Stimulated activated CD4-positive, alpha-beta T cell treated with anti-CD3 and anti-CD28 coated beads, Interleukin-2, amount 100 ng/mL, for 24 hours (primary cell): ENCODE data around the gene ADCK1.
"Not testable (repeated sequence)": the region's sequence is repeated elsewhere in the genome, so short reads cannot be mapped to it uniquely, and the experiment has no call there.

ENCODE experiments used
- DNase-seq, 2 donors: peaks; one replicate each; pipeline ENCODE4 v3.0.0-alpha.2; 2020

ADCK1 gene

DNA sequence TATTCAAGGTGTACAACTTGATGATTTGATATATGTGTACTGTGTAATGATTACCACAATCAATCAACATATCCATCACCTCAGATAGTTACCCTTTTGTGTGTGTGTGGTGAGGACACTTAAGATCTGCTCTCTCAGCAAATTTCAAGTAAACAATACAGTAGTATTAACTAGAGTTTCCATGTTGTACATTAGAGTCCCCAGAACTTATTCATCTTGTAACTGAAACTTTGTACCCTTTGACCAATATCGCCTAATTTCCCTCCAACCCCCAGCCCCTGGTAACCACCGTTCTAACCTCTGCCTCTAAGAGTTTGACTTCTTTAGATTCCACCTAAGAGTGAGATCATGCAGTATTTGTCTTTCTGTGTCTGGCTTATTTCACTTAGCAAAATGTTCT lies 12.1 kb downstream of the ADCK1 start:
- DNase-seq = no peak

DNA sequence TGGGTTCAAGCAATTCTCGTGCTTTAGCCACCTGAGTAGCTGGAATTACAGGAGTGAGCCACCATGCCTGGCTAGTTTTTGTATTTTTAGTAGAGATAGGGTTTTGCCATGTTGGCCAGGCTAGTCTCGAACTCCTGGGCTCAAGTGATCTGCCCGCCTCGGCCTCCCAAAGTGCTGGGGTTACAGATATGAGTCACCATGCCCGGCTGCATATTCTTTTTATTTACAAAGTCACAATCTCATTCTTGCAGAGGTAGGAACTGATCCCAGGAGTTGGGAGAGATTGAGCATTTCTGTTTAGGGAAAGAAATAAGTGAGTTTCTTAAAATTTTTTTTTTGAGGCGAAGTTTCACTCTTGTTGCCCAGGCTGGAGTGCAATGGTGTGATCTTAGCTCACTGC lies 12.8 kb downstream of the ADCK1 start:
- DNase-seq = not testable (repeated sequence)

- DNase-seq = no peak
Measured at GRCh38 chr14:77822307-77822706, 22.4 kb downstream of the ADCK1 start.

DNA sequence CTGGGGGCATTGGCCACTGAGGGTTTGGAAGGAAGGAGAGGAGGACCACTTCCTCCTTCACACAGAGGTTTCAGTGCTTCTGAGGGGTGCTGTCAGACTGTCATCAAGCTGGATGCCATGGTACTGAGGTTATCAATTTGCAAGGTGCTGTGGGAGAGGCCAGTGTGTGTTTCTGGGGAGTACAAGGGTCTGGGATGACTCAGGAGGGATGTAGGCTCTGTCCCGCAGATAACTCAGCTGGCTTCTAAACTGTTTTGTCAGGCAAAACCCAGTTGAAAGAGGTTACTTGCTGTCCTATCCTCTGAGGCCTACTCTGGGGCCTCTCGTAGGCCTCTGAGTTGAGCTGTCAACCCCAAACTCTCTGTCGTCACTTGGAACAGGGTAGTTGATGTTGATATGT lies 22.8 kb downstream of the ADCK1 start:
- no peak for DNase-seq

DNA sequence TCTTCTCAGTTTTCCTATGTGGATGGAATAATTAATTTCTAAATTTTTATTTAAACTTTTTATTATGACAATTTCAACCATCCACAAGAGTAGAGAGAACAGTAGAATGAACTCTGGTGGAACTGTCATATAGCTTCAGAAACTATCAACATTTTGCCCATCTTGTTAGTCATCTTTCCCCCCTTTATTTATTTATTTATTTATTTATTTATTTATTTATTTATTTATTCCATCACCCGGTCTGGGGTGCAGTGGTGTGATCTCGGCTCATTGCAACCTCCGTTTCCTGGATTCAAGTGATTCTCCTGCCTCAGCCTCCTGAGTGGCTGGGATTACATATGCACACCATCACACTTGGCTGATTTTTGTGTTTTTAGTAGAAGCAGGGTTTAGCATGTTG lies 23.5 kb downstream of the ADCK1 start:
- no peak for DNase-seq

DNA sequence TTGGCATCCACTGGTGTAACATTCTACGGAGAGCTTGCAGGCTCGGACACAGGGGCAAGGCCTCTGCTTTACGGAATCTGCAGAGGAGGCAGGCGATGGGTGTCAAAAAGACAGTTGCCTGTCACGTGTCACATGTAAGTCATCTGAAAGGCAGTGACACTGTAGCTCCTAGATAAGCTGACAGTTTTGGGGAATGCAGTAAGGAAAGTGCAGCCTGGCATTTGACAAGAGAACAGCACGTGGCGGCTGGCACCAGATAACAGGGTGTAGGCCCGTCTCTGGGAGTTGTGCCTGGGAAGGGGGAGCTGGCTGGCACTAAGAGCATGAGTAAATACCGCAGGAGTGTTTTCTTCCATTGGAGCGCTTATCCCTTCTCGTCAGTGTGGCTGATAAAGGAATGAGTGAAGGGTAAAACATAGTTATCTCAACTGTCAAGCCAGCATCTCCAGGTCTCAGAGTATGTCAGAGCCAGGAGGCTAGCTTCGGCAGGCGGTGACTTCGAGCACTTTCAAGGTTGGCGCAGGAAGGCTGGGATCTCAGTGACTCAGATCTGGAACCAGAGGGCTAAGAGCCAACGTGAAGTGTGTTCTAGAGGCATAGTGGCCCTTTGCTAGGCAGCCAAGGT lies 26.1 kb downstream of the ADCK1 start:
- no peak for DNase-seq

DNA sequence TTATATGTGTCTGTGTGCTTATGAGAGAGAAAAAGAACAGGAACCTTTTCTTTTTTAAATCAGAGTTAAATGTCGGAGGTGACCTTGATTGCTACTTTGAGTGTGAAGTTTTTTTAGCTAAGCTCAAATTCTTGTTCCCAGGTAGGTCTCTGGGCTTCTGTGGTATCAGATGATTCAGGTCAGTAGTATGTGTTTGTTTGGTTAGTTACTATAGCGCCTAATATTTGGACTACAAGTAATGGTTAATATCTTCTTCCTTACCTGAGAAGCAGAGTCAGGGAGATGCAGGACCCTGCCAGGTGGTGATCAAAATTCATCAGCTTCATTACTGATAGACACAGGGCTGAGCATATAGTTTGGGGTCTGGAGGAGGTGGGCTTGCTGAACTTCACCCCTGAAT lies 30.8 kb downstream of the ADCK1 start:
- DNase-seq = no peak

GRCh38 chr14:77832297-77832696 lies 32.4 kb downstream of the ADCK1 start:
- DNase-seq = no peak

DNA sequence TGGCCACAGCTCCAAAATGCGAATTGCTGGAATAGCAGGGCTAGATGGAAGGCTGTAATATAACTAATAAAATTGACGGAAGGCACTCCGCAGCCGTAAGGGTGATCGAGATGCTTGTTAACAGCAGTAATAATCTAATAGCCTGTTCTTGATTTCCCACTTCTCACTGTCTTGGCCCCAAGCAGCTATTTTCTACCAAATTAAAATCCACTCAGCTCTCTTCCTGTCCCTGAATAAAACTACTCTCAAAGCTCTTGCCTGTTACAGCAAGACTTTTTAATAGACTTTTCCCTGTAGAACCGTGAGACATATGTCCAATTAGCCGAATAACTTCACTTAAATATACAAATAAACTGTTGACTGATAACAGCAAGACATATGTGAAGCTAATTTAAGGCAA lies 38.0 kb downstream of the ADCK1 start:
- DNase-seq = no peak

DNA sequence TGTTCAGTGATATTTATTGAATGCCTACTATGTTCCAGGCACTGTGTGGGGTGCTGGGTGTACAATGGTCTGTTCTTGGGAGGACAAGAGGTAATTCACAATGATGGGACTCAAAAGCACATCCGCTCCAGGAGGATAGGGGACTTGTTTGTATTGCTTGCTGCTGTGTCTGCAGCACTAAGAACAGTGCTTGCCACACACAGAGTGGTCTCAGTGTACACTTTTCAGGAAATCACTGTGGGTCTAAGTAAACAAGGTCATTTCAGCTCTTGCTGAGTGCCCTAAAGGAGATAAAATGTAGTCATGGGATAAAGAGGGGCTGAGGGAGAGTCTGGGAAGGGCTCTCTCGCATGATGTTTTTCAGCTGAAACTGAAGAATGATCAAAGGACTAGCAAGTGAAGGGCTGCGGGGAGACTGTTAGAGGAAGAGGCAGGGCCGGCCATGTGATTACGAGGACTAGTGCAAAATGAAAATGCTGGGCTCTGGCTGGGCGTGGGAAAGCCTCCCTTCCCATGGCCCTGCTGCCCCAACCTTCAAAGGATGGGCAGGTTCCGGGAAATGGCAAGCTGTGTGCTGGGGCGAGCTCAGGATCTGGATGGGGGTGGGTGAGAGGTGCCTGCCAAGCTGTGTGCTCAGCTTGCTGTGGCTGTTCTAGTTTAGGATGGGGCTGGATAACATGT lies 39.1 kb downstream of the ADCK1 start:
- no peak for DNase-seq

DNA sequence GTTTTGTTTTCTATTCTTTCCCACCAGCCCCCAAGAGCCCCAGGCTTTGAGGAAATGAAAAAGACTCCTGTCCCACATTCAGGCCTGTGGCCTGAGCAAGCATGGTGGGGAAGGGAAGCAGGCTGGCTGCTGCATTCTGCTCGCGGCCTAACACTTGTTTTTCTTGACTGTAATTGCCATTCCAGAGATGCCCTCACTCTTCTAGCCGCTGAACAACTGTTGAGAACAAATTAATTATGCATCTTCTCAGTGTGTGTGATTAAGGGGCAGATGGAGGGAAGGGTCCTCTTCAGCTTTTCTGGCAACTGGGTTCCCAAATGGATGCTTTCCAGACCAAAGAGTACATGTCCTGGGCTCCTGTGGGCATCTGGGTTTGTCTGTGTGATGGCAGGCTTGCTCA lies 43.3 kb downstream of the ADCK1 start:
- DNase-seq = no peak

- DNase-seq = no peak
Measured at GRCh38 chr14:77843651-77844050, 43.7 kb downstream of the ADCK1 start.

DNA sequence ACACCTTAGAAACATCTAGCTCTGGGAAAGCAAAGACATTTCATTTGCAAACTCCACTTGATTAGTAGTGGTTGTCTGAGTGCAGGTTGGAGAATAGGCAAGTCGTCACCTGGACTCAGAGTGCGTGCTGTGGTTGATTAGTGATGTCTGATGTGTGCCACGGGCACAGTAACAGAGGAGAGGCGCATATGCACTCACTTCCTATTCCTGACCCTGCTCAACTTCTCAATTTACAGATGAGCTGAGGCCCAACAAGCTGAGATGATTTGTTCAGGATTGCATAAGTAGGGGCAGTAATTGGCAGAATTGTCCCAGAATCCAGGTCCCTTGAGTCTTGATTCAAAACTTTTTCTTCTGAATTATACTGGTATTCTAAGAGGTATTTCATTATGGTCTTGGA lies 44.9 kb downstream of the ADCK1 start:
- no peak for DNase-seq

DNA sequence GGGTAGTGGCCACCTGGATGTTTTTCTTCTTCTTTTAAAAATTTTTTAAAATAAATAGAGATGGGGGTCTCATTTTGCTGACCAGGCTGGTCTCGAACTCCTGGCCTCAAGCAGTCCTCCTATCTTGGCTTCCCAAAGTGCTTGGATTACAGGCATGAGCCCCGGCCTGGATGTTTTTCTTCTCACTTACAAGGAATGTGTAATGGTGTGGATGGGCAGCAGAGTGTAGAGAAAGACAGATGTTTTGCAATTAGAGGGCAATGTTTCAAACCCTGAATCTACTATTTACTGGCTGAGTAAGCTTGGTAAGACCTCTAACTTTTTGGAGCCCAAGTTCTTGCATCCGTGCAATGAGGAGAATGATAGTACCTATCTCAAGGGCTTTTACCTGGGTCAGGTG lies 48.1 kb downstream of the ADCK1 start:
- no peak for DNase-seq

GRCh38 chr14:77849711-77850110 lies 49.8 kb downstream of the ADCK1 start:
- no peak for DNase-seq

DNA sequence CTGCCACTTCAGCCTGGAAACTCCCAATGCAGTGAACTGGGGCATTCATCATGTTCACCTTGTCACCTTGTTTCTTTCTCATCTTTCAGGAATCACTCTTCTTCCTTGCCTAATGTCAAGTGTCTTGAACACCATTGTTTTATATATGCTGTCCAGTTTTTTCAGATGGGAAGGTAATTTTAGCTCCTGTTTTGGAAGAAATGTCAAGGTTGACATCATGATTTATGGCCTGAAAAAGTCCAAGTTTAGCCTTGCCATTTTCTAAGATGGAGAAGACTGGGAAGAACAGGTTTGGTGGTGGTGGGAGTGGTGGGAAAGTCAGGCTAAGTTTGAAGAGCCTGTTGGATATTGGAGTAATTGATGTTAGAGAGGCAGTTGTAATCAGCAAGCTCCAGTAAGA lies 54.0 kb downstream of the ADCK1 start:
- no peak for DNase-seq

GRCh38 chr14:77856941-77857340 lies 57.0 kb downstream of the ADCK1 start:
- DNase-seq = no peak

DNA sequence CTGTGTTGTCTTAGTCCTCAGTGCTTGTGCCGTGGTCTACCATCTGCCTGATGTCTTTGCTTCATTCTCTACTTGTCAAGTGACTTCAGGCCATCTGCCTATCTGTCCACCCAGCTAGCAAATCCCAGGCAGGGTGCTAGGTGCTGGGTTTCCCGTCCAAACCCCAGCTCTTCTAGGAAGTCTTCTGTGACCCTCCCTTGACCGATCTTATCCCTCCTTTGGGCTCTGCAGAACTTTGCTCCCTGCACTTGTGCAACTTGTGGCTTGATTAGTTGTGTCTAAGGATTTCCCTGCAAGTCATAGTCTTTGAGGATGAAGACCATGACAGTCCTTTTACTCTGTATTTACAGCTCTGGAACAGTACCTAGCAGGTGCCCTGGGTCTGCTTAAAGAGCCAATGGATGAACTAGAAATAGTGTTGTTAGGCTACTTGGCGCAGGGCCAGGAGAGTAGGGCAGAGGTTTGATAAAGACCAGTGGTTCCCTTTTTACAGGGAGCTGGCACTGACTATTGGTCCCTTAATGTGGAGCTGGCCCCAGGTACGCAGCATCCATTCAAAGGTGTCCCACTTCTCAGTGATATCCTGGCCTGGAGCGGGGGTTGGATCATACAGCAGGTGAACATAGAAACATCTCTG lies 60.1 kb downstream of the ADCK1 start:
- DNase-seq = no peak

- DNase-seq = no peak
Measured at GRCh38 chr14:77861201-77861600, 61.3 kb downstream of the ADCK1 start.

- DNase-seq = peak; percentile 84 to 87
Measured at GRCh38 chr14:77862154-77862786, 62.4 kb downstream of the ADCK1 start.

GRCh38 chr14:77864085-77864484 lies 64.2 kb downstream of the ADCK1 start:
- no peak for DNase-seq

GRCh38 chr14:77864580-77864979 lies 64.7 kb downstream of the ADCK1 start:
- no peak for DNase-seq

DNA sequence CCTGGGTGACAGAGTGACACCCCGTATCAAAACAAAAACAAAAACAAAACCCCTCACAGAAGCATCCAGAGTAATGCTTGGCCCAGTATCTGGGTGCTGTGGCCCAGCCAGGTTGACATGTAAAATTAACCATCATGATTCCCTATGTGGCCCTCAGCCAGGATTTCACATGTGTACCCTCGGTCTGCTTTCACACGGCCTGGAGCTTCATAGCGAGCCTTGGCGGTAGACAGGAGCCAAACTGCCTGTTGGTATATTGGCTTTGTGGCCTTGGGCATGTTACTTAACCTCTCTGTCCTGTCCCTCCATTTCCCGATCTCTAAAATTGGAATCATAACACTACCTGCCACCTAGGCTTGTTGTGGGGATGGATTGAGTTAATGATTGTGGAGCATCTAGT lies 65.5 kb downstream of the ADCK1 start:
- no peak for DNase-seq

DNA sequence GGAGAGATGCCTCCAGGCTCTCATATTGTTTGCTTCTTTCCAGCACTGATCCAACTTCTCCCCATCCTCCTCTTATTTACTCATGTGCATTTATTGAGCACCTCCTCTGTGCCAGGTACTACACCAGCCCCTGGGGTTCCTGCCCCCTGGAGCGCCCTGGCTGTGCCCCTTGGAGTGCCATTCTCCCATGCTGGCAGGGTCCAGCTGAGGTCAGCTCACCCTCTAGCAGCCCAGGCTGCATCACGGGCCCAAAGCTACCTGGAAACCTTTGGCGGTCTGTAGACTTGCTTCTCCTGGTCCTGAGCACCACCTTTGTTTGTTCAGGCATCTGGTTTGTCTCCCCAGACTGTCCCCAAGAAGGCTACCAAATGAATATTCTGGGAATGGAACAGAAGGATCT lies 67.0 kb downstream of the ADCK1 start:
- DNase-seq = no peak
